NCI-H510A (cell line): ENCODE data around the gene F2R.

Experiments
- DNase-seq: peaks from one replicate; lab custom pipeline; 2025; lab: John Stamatoyannopoulos, UW

The F2R gene

DNA sequence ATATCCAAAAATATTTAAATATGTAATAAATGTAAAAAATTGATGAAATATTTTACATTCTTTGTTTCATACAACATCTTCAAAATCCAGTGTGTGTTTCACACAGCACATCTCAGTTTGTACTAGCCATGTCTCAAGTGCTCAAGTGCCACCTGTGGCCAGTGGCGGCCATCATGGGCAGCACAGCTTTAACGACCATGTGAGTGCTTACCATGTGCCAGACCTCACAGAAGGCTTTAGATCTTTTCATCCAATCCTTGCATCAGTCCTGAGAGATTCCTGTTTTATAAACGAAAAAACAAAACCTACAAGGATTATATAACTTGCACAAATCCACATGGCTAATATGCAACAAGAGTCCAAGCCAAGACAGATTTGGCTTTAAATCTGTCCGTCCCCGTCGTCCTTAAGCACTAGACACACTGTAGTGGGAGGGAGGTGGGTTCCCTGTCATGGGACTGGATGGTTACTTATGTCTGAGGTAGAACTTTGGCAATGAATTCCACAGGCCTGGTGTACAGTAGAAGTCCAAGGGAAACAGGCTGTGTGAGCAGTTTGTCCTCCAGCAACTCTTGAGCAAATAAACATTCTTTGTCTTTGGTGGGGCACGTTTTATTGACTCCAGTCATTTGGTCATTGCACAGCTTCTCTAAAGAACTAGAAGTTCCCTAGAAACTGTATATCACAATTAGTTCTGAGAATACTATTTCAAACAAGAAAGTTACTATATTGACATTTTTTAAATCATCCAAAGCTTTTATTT, 25.0 kb upstream of the F2R start:
- no peak for DNase-seq

DNA sequence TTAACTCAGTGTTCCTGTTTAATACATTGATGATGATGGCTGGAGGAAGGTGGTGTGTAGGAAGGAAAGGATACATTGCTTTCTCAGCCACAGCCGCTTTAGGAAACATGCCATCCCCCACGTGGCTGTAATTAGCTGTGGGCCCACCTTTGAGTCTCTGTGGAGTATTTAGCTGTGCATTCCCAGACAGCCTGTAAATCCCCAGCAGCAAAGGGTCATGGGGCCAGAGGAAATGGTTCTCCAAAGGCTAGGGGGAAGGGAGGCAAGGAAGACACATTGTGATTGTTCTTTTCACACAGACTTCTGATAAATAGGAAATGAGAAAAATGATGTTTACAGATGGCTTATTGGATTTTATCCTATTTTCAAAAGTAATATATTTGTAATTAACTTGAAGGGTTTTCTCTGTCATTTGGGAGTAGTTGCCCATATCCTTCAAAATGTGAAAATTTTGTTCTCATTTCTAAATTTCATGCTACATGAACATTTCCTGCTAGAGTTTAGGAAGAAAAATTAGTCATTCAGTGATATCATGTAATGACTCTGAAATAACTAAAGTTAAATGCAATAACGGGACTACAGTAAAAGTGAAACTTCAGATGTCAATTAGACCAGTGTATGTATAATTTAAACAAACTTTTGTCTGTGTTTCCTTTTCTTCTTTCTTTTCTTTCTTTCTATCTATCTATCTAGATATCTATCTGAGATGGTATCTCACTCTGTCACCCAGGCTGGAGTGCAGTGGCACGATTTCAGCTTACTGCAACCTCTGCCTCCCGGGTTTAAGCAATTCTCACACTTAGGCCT, 24.3 kb upstream of the F2R start:
- no peak for DNase-seq

DNA sequence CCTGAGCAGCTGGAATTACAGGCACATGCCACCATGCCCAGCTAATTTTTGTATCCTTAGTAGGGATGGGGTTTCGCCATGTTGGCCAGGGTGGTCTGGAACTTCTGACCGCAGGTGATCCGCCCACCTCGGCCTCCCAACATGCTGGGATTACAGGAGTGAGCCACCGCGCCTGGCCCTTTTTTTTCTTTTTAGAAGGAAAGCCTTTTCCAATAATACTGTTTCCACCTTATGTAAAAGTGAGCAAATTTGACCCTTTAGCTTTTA, 23.7 kb upstream of the F2R start:
- no peak for DNase-seq

DNA sequence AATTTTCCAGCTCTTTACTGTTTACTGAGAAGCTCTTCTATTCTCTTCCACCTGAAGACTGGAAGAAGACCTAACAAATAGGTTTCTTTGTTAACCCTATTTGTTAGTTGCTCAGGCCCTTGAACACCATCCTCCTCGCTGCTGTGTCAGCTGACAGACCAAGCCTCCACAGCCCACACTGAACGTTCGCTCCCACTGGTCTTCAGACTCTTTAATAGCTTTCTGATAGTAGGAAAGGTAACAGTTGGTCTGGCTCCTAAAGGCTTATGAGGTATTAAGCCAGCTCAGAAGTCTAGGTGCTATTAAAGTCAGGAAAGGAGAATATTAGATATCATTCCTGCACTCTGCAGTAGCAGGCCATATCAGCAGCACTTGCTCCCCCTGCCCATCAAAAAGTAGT, 23.3 kb upstream of the F2R start:
- no peak for DNase-seq

DNA sequence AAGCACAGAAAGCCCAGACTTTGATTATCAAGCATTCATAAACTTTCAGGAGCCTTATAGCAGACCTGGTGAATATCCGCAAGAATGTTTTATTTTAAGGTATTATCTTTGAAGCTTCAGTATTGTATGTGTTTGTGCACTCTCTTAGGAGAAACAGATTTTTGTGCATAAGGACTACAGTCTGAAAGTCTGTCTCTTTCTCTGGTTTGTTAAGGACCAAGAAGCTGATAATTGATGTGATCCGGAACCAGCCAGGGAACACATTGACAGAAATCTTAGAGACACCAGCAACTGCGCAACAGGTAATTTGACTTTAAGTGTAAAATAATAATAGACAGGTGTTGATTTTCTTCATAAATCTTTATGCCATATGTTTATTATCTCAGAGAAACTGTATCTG, 22.8 kb upstream of the F2R start:
- no peak for DNase-seq

DNA sequence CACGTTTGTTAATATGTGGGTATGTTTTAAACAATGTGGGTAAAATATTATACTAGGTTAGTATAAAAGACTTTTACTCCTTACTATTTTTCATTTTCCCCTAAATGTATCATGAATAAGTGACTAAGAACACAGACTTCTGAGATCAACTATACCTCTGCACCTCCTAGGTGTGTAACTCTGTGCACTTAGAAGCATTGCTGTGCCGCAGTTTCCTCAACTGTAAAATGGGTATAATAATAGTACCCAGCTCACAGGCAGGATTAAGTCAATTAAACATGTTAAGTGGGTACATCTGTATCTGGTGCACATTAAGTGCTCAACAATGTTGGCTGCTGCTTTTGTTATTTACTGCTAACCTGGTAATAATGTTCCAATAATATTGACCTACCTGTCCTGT, 21.6 kb upstream of the F2R start:
- no peak for DNase-seq

DNA sequence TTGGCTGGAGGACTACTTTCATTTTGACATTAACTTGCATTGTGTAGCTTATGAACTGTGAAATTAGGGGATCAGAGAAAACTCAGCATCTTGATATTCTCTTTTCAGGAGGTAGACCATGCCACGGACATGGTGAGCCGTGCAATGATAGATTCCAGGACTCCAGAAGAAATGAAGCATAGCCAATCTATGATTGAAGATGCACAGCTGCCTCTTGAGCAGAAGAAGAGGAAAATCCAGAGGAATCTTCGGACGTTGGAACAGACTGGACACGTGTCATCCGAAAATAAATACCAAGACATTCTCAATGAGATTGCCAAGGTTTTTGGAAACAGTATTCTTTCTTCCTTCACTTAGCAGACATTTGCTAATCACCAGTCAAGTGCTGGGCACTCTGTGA, 20.6 kb upstream of the F2R start:
- DNase-seq, result no peak

DNA sequence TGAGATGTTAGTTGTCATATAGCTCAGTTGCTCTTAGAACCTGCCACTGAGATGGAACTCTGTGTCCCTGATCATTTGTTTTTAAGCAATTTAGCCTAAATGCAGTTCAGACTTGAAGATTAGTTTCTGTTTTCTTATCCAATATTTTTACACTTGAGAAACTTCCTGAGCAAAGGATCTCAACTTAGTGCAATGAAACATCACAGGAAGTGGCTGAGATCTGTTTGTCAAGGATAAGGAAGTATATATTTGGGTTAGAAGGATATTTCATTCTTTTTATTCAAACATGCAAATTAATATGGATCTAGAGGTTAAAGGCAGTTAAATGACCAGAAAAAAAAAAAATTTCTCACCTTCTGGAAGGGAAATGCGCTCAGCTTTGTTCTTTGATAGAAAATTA, 19.7 kb upstream of the F2R start:
- no peak for DNase-seq

DNA sequence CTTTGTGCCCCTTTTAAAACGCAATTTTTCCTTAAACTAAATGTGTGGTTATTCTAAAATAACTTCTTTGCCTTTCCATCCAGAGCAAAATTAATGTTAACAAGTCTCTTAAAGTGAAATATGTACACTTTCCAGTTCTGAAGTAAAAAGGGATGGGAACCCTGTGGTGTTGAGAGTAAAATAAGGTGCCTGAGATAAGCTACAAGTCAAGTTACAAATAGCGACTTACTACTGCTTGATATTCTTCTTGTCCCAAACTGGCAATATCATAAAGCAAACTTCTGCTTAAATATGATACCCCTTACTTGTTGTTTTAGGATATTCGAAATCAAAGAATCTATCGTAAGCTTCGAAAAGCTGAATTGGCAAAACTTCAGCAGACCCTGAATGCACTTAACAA, 18.3 kb upstream of the F2R start:
- no peak for DNase-seq

DNA sequence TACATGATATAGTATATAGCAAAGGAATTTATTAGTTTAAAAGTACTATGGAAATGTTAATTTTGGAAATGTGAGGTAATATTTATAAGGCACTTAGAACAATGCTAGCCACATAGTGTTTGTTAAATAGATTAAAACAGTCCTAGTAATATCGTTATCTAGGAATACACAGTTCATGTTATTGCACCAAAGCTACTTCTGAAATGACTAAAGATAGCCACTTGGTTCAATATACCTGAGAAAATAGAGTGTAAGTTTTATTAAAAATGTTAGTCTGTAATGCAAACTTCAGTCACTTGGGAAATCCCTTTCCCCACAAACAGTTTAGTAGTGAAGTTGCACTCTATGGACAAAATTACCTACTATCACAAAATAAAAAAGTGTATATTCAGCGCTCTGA, 15.4 kb upstream of the F2R start:
- DNase-seq, result no peak

DNA sequence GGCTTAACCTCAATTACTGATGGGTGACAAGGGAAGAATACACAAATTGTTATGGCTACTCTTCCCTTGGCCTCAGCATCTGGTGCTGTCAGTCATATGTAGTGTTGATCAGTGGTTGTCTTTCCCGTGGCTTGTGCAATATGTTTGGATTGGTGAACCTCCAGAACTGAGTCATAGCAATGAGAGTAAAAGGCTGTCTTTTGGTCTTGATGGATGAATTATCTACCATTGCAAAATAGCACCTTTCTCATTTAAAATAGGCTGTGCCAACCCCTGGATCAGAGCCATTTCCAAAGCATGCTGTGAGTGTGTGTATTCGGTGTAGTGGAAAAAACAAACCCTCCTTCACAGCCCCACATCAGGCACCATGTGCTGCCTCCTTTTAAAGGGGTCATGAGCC, 14.6 kb upstream of the F2R start:
- DNase-seq, result no peak

DNA sequence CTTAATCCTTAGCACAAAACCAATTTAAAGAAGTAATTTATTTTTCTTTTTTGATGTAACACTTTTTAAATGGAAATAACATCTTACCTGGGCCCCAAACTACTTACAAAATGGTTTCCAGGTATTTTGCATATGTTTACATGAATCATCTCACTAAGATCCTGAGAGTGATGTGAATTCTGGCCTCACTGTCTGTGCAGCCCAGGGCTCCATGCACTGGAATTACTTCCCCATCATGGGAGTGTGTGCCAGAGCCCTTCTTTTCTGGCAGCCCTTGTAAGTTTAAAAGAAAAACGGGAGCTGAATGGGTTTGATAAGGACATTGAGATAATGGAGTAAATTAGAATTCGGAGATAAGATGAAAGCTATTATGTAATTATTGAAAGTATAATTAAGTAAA, 12.2 kb upstream of the F2R start:
- no peak for DNase-seq

DNA sequence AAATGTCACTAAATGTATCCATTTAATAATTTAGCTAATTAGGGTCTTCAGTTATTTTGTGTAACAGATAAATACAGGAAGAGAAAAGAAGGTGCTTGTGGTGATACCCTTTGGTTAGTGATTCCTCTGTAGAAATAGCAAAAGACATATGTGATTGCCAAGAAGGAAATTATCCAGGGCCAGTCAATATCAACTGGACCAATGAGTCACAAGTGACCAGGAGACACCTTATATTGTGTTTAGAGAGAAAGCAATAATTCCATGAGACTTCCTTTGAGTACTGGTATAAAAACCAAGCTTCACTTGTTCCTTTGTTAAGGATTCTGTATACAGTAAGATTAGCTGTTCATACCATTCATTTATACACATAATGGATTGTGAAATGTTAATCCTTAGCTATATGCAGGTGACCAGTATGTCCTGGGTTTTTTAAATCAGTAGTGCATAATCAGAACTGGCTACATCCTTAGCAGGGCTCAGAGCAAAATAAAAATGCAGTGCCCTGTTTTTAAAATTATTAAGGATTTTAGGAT, 11.7 kb upstream of the F2R start:
- no peak for DNase-seq

DNA sequence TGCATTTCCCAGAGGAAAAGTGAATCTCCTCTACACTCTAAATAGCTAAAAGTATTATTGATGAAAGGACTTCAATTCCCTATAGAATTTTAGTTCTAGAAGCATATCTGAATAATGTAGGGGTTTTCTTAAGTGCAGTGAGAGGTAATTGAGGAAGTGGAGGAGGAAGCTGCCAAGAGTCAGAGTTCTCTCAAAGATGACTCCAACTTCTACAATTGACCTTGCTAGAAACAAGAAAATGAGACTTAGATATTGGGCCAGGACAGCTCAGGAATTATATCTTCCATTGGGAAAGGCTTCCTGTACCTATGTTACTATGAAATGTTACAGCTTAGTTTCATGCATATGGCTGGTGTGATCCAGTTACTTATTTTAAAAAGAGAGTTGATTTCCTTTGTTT, 10.4 kb upstream of the F2R start:
- no peak for DNase-seq

DNA sequence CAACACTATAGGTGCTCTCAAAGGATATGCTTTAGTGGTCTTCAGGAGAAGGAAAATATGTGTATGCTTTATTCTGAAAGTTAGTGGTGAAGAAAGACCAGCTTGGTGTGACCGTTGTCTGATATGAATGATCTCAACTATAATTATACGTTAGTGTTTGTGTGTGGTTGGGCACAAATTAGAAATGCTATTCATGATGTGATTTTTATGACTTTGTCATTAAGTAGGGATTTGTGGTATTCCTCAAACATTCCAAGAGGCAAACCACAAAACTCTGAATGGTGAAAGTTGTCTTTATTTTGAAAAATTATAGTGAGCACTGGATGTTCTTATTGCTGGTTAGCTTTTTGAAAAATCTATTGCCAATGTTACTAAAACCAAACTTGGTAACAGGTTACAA, 6.2 kb upstream of the F2R start:
- DNase-seq, result no peak

DNA sequence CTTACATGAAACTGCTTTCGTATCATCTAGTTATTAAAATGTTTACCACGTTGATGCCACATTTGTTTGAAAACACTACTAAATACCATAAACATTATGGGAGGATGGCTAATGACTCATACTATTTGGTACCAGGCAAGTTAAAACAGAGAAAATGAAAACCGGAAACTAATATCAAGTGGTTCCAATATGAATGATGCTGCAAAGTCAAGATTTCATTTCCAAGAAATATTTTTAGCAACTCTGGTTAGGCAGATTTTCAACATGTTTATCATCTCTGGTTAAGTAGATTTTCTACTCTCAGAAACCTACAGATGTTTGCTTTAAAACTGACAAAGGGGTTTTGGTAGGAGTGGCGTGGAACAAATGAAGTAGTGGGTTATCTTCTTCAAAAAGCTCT, 4.9 kb upstream of the F2R start:
- no peak for DNase-seq

DNA sequence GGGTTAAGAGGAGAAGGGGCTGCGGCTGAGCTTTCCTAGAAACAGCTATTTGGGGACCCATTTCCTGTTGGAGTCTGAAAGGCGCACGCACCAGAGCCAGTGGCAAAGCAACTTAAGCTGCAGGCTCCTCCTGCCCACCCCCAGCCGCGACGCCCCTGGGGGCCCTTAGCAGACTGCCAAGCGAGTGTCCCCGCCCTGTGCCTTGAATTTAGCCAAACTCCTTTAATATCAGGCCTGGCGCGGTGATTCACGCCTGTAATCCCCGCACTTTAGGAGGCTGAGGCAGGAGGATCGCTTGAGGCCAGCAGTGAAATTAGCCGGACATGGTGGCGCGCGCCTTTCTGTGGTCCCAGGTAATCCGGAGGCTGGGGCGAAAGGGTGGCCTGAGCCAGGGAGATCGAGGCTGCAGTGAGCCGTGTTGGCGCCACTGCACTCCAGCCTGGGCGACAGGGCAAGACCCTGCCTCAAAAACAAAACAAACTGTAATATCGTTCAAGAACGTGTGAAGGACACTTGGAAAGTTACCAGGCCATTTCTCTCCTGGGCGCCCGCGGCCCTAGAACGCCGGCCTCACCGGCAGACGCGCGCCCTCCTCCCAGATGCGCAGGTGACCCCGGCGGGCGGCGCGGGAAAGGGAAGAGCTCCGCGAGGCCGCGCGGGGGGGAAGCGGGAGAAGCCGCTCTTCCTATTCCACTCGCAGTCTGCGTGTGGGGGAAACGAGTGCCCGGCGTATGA, 1.0 kb upstream of the F2R start:
- no peak for DNase-seq

DNA sequence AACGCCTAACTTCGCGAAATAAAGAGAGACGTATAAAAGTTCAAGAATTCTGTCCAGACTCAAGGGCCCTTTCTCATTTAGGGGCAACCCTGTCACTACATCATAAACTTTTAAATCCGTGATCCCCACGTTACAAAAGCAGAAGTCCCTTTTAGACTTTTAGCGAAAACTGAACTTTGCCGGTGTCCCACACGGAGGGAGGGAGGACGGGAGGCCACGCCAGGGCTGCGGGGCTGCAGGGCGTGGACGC, 515 bp upstream of the F2R start:
- DNase-seq, result no peak

DNA sequence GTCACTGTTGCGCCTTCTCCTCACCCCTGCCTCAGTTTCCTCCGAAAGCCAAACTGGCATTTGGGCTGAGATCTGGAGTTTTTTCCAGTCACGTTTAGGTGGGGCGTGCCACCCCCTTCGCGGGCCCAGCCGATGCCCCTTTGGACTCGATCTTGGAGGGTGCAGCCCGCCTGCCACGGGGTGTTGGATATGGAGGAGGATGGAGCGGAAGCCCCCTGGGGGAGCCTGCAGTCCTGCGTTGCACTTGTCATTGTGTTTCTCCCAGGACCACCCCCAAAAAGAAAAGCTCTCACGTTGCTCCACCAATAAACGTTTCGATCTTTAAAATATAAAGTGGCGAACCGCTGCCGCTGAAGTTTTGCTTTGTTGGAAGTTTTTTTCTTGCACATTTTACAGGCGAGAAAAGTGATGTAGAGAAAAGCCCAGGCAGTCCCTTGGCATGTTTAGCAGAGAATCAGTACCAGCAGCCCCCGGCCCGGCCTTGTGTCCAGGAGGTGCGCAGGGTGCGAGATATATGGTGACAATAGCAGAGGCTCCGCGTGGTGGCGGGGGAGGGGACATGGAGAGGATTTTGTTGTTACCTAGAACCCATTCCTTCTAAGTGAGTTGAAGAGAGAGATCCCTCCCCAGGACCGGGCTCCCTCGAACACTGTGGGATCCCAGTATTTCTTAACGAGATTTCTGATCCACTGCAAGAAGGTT, 681 bp downstream of the F2R start:
- DNase-seq, result peak; percentile 12

DNA sequence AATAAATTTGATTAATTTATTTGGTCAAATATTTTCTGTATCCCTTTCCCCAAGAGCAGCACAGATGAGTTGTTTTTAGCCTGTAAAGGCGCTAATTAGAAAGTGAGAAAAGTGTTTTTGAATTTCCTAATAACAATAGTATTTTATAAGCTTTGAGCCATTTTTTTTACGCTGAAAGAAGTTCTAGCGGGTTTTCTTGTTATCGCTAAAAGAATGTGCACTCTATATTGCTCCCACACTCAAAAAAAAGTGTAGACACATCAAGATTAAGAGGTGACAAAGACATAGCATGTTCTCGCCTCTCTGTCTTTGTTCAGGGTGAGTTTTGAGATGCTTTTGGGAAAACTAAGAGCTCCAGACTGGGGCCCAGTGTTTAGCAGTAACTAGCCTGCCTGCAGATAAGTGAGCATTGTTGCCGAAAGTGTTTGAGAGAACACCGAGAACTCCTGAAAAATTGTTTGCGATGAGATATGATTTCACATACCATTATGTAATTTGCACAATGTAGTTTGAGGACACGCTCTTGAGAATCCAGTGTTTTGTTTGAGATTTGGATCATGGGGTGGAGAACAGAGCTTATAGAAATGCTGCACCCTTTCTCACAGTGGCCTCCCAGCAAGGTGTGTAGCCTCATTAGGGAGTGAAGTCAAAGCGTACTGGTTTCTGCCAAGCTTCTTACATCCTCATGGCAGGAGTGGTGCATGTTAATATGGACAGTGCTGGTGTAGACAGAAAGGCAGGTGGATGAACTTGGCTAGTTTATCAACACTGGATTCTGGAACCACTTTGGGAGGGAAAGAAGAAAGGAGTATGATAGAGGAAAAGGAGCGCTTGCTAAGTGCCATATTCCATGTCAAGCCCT, 1.5 kb downstream of the F2R start:
- no peak for DNase-seq

DNA sequence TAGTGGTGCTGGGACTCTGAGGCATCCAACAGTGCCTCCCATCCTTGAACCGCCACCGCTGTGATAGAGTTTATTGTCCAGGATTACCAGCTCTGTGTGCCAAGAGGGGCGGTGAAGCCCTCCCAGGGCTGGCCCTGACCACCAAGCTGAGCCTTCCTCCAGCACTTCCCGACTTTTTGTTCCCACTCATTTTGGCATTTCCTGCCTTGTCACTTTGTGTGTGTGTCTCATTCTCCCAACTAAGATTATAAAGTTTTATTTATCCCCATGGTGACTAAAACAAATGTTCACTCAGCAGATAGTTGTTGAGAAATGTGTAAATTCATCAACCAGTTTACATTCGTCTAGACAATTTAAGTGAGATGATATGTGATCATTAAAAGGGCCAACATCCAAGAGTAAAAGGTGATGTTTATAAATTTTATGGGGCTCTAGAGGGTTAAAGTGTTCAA, 2.5 kb downstream of the F2R start:
- DNase-seq, result no peak

DNA sequence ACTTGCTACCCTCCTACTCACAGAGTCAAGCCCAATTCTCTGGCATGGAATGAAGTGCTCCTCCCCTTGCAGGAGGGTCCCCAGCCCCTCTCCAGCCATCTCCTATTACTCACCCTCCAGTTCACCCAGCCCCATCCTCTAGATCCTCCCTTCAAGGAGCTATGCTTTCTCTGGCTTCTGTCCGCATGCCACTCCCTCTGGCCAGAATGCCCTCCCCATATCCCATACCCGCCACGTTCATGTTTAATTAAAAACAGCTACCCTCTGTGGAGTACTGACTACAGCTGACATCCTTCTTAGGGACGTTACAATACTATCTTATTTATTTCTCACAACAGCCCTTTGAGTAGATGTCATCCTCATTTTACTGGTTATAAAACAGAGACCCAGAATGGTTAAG, 3.0 kb downstream of the F2R start:
- DNase-seq, result no peak
